ENCODE data around the gene PCDH9. TPM values are rescaled to one million over a fixed set of nuclear protein-coding genes. Genes with fewer than 3 reads are reported as not detected.

Gene PCDH9
- total RNA-seq, 1 donor from 2014 or later, result 3.7 TPM

- TF ChIP-seq POLR2A (IDR thresholded peaks at IDR 0.05) (no peak), POLR2AphosphoS5 (IDR thresholded peaks at IDR 0.05; ENCODE audit: insufficient read depth in 1 of 2, low read depth in 1 of 2) (no peak), CTCF (IDR thresholded peaks at IDR 0.05) (no peak)
- H3K4me3 ChIP-seq, result no peak overlapping the region
- no peak for DNase-seq (ENCODE audit: extremely low spot score in 2 of 2)
- intact Hi-C loops (cut with DNase I), result no loop called here
- no peaks in the 10 kb centered on the region for H3K27me3 ChIP-seq
- no peaks in the 10 kb centered on the region for H3K9me3 ChIP-seq
- no peak overlapping the region for H3K27ac ChIP-seq
- H3K4me1 ChIP-seq, result peaks cover 10% of the 10 kb centered on the region
- H3K36me3 ChIP-seq, result no peaks in the 10 kb centered on the region
These were observed 572.8 kb downstream of the PCDH9 start for GRCh38 chr13:66657165-66657881.

DNA sequence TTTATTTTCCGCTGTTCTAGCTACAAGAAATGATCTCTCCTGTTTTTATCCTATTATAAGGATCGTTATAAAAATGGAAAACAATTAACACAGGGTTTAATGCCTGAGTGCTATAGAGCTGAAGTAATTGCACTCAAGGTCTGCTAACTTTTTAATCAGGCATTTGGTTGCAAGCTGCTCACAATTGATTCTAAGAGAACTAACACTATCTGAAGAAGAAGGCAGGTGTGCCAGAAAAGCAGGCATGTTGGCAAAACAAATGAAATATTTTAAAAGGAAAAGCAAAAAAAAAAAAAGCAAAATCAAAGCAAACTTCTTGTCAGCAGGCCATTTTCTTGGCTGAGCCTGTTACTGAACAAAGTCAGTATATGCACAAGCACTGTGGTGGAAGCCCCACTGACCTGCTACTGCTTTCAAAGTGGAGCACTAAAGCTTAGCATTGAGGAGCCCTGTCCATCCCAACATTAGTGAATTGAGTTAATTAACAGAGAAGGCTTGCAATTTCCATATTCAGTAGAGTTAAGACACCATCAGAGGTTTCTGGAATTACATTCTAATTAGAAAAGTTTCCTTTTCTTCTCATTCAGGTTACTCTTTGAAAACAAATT, 574.2 kb downstream of the PCDH9 start:
- Histone ChIP-seq H3K36me3 (no peaks in the 10 kb centered on the region), H3K27ac (no peak overlapping the region), H3K9me3 (no peaks in the 10 kb centered on the region), H3K27me3 (no peaks in the 10 kb centered on the region), H3K4me1 (peaks cover 10% of the 10 kb centered on the region), H3K4me3 (no peak overlapping the region)
- TF ChIP-seq POLR2AphosphoS5 (IDR thresholded peaks at IDR 0.05; ENCODE audit: insufficient read depth in 1 of 2, low read depth in 1 of 2) (no peak), POLR2A (IDR thresholded peaks at IDR 0.05) (no peak), CTCF (IDR thresholded peaks at IDR 0.05) (no peak)
- DNase-seq (ENCODE audit: extremely low spot score in 2 of 2), result no peak
- intact Hi-C loops (cut with DNase I), result no loop called here

DNA sequence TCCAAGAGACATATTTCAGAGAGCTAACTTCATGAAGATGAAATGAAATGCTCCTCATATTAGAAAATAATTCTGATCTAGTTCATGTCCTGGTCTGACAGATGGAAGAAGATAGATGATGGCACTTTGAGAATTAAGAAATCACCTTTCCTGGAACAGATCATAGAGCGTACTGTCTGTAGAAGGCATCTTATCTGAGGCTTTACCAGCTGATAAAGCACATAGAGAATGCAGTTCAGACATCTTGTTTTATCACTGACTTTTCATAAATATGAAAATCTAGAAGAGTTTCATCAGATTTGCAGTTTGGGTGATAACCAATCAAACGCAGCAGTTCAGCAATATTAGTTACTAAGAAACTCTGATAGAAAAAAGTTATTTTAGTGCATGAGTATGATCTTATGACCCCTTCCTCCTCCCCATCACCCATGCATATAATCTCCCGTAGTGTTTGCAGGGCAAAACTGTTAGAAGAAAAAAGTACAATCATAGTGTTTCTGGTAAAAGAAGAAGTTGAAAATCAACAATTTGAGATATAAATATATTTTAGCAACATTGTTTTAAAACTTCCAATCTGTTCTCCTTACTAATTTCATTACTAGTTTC, 585.2 kb downstream of the PCDH9 start:
- no peaks in the 10 kb centered on the region for H3K9me3 ChIP-seq
- no peak for TF ChIP-seq CTCF (IDR thresholded peaks at IDR 0.05)
- no peak for TF ChIP-seq POLR2A (IDR thresholded peaks at IDR 0.05)
- TF ChIP-seq POLR2AphosphoS5 (IDR thresholded peaks at IDR 0.05; ENCODE audit: insufficient read depth in 1 of 2, low read depth in 1 of 2), result no peak
- no peak overlapping the region for H3K4me3 ChIP-seq
- H3K27ac ChIP-seq, result no peak overlapping the region
- no peaks in the 10 kb centered on the region for H3K36me3 ChIP-seq
- H3K27me3 ChIP-seq, result no peaks in the 10 kb centered on the region
- H3K4me1 ChIP-seq, result no peaks in the 10 kb centered on the region
- intact Hi-C loops (cut with DNase I), result no loop called here
- DNase-seq (ENCODE audit: extremely low spot score in 2 of 2), result no peak

- Histone ChIP-seq H3K4me1 (no peaks in the 10 kb centered on the region), H3K27me3 (no peaks in the 10 kb centered on the region), H3K9me3 (no peaks in the 10 kb centered on the region), H3K27ac (no peak overlapping the region), H3K36me3 (no peaks in the 10 kb centered on the region), H3K4me3 (no peak overlapping the region)
- DNase-seq (ENCODE audit: extremely low spot score in 2 of 2), result no peak
- intact Hi-C loops (cut with DNase I), result no loop called here
- no peak for TF ChIP-seq POLR2AphosphoS5 (IDR thresholded peaks at IDR 0.05; ENCODE audit: insufficient read depth in 1 of 2, low read depth in 1 of 2)
- TF ChIP-seq CTCF (IDR thresholded peaks at IDR 0.05), result no peak
- TF ChIP-seq POLR2A (IDR thresholded peaks at IDR 0.05), result no peak
These were observed 589.9 kb downstream of the PCDH9 start for GRCh38 chr13:66640231-66640630.

- intact Hi-C loops (cut with DNase I), result no loop called here
- H3K27ac ChIP-seq, result no peak overlapping the region
- no peaks in the 10 kb centered on the region for H3K9me3 ChIP-seq
- no peaks in the 10 kb centered on the region for H3K27me3 ChIP-seq
- no peak overlapping the region for H3K4me3 ChIP-seq
- no peaks in the 10 kb centered on the region for H3K4me1 ChIP-seq
- TF ChIP-seq POLR2AphosphoS5 (IDR thresholded peaks at IDR 0.05; ENCODE audit: insufficient read depth in 1 of 2, low read depth in 1 of 2) (no peak), CTCF (IDR thresholded peaks at IDR 0.05) (no peak), POLR2A (IDR thresholded peaks at IDR 0.05) (no peak)
- H3K36me3 ChIP-seq, result no peaks in the 10 kb centered on the region
- DNase-seq (ENCODE audit: extremely low spot score in 2 of 2), result no peak
These were observed 591.1 kb downstream of the PCDH9 start for GRCh38 chr13:66639044-66639443.
